PFSK-1 (cell line): ENCODE data around the gene CDC42EP4.

Source experiments
- FOXP2 ChIP-seq: optimal IDR thresholded peaks from 2 replicates; pipeline ENCODE3; 2011; ENCODE audit warnings: borderline replicate concordance, control low read depth, inconsistent platforms; ENCODE audit not compliant: insufficient read depth; ENCODE audit errors: extremely low read length, extremely low read depth
- POLR2AphosphoS5 ChIP-seq: IDR thresholded peaks from 2 replicates; pipeline ENCODE4 v1.6.1; 2012; ENCODE audit warnings: low read depth, mild to moderate bottlenecking, control low read depth, low read length, moderate library complexity
- SIN3A ChIP-seq: IDR thresholded peaks from 2 replicates; pipeline ENCODE4 v1.6.1; 2012; ENCODE audit warnings: mild to moderate bottlenecking, low read length, moderate library complexity, borderline replicate concordance; ENCODE audit not compliant: insufficient read depth
- TAF1 ChIP-seq: IDR thresholded peaks from 2 replicates; pipeline ENCODE4 v1.6.1; 2012; ENCODE audit warnings: low read length, control low read depth, borderline replicate concordance; ENCODE audit not compliant: insufficient read depth
- TF ChIP-seq, protein P1 (sequence below), 2 experiments: IDR thresholded peaks; 2 replicates each; pipeline versions ENCODE4 v1.6.1 to v1.8.0; 2011 to 2012; ENCODE audit warnings: low read depth in 2 of 2, low read length in 2 of 2, control low read depth in 1 of 2, inconsistent platforms in 1 of 2, mild to moderate bottlenecking in 1 of 2, moderate library complexity in 1 of 2; ENCODE audit not compliant: insufficient read depth in 1 of 2

Gene CDC42EP4

GRCh38 chr17:73278049-73278464 is 33.7 kb downstream of the CDC42EP4 start:
- TF ChIP-seq SIN3A, result no peak
- TF ChIP-seq TAF1, result no peak
- TF ChIP-seq, protein P1, sequence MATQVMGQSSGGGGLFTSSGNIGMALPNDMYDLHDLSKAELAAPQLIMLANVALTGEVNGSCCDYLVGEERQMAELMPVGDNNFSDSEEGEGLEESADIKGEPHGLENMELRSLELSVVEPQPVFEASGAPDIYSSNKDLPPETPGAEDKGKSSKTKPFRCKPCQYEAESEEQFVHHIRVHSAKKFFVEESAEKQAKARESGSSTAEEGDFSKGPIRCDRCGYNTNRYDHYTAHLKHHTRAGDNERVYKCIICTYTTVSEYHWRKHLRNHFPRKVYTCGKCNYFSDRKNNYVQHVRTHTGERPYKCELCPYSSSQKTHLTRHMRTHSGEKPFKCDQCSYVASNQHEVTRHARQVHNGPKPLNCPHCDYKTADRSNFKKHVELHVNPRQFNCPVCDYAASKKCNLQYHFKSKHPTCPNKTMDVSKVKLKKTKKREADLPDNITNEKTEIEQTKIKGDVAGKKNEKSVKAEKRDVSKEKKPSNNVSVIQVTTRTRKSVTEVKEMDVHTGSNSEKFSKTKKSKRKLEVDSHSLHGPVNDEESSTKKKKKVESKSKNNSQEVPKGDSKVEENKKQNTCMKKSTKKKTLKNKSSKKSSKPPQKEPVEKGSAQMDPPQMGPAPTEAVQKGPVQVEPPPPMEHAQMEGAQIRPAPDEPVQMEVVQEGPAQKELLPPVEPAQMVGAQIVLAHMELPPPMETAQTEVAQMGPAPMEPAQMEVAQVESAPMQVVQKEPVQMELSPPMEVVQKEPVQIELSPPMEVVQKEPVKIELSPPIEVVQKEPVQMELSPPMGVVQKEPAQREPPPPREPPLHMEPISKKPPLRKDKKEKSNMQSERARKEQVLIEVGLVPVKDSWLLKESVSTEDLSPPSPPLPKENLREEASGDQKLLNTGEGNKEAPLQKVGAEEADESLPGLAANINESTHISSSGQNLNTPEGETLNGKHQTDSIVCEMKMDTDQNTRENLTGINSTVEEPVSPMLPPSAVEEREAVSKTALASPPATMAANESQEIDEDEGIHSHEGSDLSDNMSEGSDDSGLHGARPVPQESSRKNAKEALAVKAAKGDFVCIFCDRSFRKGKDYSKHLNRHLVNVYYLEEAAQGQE (IDR thresholded peaks at IDR 0.05; ENCODE audit: insufficient read depth in 1 of 2, low read depth in 2 of 2, low read length in 2 of 2), result no peak
- TF ChIP-seq POLR2AphosphoS5, result no peak
- no peak for TF ChIP-seq FOXP2

DNA sequence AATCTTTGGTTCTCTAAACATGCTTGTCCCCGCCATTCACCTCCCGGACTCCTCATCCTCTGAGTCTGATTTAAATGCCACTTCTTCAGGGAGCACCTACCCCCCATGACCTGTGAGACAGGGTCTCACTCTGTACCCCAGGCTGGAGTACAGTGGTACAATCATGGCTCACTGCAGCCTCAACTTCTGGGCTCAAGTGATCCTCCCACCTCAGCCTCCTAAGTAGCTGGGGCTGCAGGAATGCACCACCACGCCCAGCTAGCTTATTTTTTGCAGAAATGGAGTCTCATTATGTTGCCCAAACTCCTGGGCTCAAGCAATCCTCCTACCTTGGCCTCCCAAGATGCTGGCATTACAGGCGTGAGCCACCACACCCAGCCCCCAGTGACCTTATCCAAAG is 37.3 kb downstream of the CDC42EP4 start:
- TF ChIP-seq FOXP2, result no peak
- TF ChIP-seq TAF1, result no peak
- no peak for TF ChIP-seq SIN3A
- TF ChIP-seq POLR2AphosphoS5, result no peak
- TF ChIP-seq, protein P1 (IDR thresholded peaks at IDR 0.05; ENCODE audit: insufficient read depth in 1 of 2, low read depth in 2 of 2, low read length in 2 of 2), result no peak

- no peak for TF ChIP-seq SIN3A
- TF ChIP-seq, protein P1 (IDR thresholded peaks at IDR 0.05; ENCODE audit: insufficient read depth in 1 of 2, low read depth in 2 of 2, low read length in 2 of 2), result no peak
- TF ChIP-seq FOXP2, result no peak
- no peak for TF ChIP-seq POLR2AphosphoS5
- TF ChIP-seq TAF1, result no peak
Measured at GRCh38 chr17:73272906-73273218, 38.9 kb downstream of the CDC42EP4 start.

GRCh38 chr17:73271072-73271471 is 40.7 kb downstream of the CDC42EP4 start:
- no peak for TF ChIP-seq SIN3A

- TF ChIP-seq FOXP2 (no peak), TAF1 (no peak), SIN3A (no peak), POLR2AphosphoS5 (no peak)
Measured at GRCh38 chr17:73269791-73270190, 42.0 kb downstream of the CDC42EP4 start.

DNA sequence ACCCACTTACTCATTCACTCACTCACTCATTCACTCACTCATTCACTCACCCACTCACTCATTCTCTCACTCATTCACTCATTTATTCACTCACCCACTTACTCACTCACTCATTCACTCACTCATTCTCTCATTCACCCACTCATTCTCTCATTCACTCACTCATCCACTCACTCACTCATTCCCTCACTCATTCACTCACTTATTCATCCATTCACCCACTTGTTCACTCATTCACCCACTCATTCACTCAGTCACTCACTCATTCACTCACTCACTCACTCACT is 42.5 kb downstream of the CDC42EP4 start:
- TF ChIP-seq, protein P1 (IDR thresholded peaks at IDR 0.05; ENCODE audit: insufficient read depth in 1 of 2, low read depth in 2 of 2, low read length in 2 of 2), result no peak
- TF ChIP-seq FOXP2, result no peak
- TF ChIP-seq SIN3A, result no peak
